H9 (cell line): Measurements from ENCODE around the gene EVL. TPM values are rescaled to one million over a fixed set of nuclear protein-coding genes. Genes with fewer than 3 reads are reported as not detected.

ENCODE experiments used
- DNase-seq: peaks from one replicate; pipeline ENCODE4 v3.0.0-alpha.2; 2017
- H2AFZ ChIP-seq: one replicate; pipeline ENCODE4 v1.6.1; 2013; ENCODE audit warnings: mild to moderate bottlenecking, low read length, control low read depth, moderate library complexity
- H2AK5ac ChIP-seq: 2 replicates; pipeline ENCODE4 v1.6.1; 2013; ENCODE audit warnings: low read length, control low read depth, mixed read lengths; ENCODE audit not compliant: insufficient read length
- H2BK120ac ChIP-seq: one replicate; pipeline ENCODE4 v1.6.1; 2013; ENCODE audit warnings: low read depth, mild to moderate bottlenecking, low read length, control low read depth, inconsistent platforms; ENCODE audit not compliant: poor library complexity, severe bottlenecking
- H2BK12ac ChIP-seq: 2 replicates; pipeline ENCODE4 v1.6.1; 2013; ENCODE audit warnings: low read length, control low read depth, mixed read lengths, low read depth; ENCODE audit not compliant: insufficient read length
- H2BK15ac ChIP-seq: 2 replicates; pipeline ENCODE4 v1.6.1; 2013; ENCODE audit warnings: low read depth, low read length, control low read depth
- H2BK20ac ChIP-seq: one replicate; pipeline ENCODE4 v1.6.1; 2013; ENCODE audit warnings: low read depth, mild to moderate bottlenecking, low read length, control low read depth, inconsistent platforms; ENCODE audit not compliant: poor library complexity, severe bottlenecking
- H2BK5ac ChIP-seq: 2 replicates; pipeline ENCODE4 v1.6.1; 2013; ENCODE audit warnings: low read length, control low read depth, mixed read lengths; ENCODE audit not compliant: insufficient read length
- H3K14ac ChIP-seq: 2 replicates; pipeline ENCODE4 v1.6.1; 2013; ENCODE audit warnings: low read length, control low read depth; ENCODE audit not compliant: insufficient read depth
- H3K18ac ChIP-seq: 2 replicates; pipeline ENCODE4 v1.6.1; 2013; ENCODE audit warnings: low read depth, mild to moderate bottlenecking, mixed read lengths, low read length, control low read depth; ENCODE audit not compliant: insufficient read length
- H3K23ac ChIP-seq: 2 replicates; pipeline ENCODE4 v1.6.1; 2013; ENCODE audit warnings: low read length, control low read depth, mixed read lengths, low read depth; ENCODE audit not compliant: insufficient read length
- H3K23me2 ChIP-seq: 2 replicates; pipeline ENCODE4 v1.6.1; 2013; ENCODE audit warnings: low read depth, mild to moderate bottlenecking, mixed read lengths, low read length, control low read depth; ENCODE audit not compliant: insufficient read length, poor library complexity, severe bottlenecking
- H3K27ac ChIP-seq: 2 replicates; pipeline ENCODE4 v1.5.1; 2013; ENCODE audit warnings: low read length, control low read depth, mixed read lengths, low read depth; ENCODE audit not compliant: insufficient read length
- H3K27me3 ChIP-seq: 2 replicates; pipeline ENCODE4 v1.6.1; 2013; ENCODE audit warnings: low read length, control low read depth, inconsistent platforms; ENCODE audit not compliant: insufficient read depth
- H3K4ac ChIP-seq: 2 replicates; pipeline ENCODE4 v1.6.1; 2013; ENCODE audit warnings: low read depth, mild to moderate bottlenecking, control low read depth, inconsistent platforms, low read length, moderate library complexity
- H3K4me1 ChIP-seq: 2 replicates; pipeline ENCODE4 v1.6.1; 2013; ENCODE audit warnings: low read length, control low read depth, inconsistent platforms; ENCODE audit not compliant: insufficient read depth
- H3K4me2 ChIP-seq: 2 replicates; pipeline ENCODE4 v1.6.1; 2013; ENCODE audit warnings: low read length, control low read depth, mixed read lengths; ENCODE audit not compliant: insufficient read length, insufficient read depth
- H3K56ac ChIP-seq: 2 replicates; pipeline ENCODE4 v1.6.1; 2013; ENCODE audit warnings: low read depth, mild to moderate bottlenecking, mixed read lengths, low read length, control low read depth; ENCODE audit not compliant: insufficient read length
- H3K79me1 ChIP-seq: 2 replicates; pipeline ENCODE4 v1.6.1; 2013; ENCODE audit warnings: low read depth, mild to moderate bottlenecking, moderate library complexity, low read length, control low read depth, inconsistent platforms; ENCODE audit not compliant: insufficient read depth, poor library complexity, severe bottlenecking
- H3K79me2 ChIP-seq: 2 replicates; pipeline ENCODE4 v1.6.1; 2013; ENCODE audit warnings: low read length, control low read depth, inconsistent platforms; ENCODE audit not compliant: insufficient read depth
- H3K9ac ChIP-seq: 2 replicates; pipeline ENCODE4 v1.6.1; 2013; ENCODE audit warnings: low read length, control low read depth, mixed read lengths; ENCODE audit not compliant: insufficient read length; ENCODE audit errors: extremely low read depth
- H3K9me3 ChIP-seq: one replicate; pipeline ENCODE4 v1.6.1; 2013; ENCODE audit warnings: low read depth, low read length, inconsistent platforms; ENCODE audit not compliant: control insufficient read depth
- H3T11ph ChIP-seq: one replicate; pipeline ENCODE4 v1.6.1; 2013; ENCODE audit warnings: mild to moderate bottlenecking, low read length, control low read depth, inconsistent platforms
- H4K20me1 ChIP-seq: one replicate; pipeline ENCODE4 v1.6.1; 2013; ENCODE audit not compliant: control insufficient read depth, insufficient read length, insufficient read depth
- H4K5ac ChIP-seq: 2 replicates; pipeline ENCODE4 v1.6.1; 2013; ENCODE audit warnings: low read depth, mild to moderate bottlenecking, mixed read lengths, low read length, control low read depth; ENCODE audit not compliant: insufficient read length
- H4K8ac ChIP-seq: replicated peaks from 2 replicates; pipeline ENCODE4 v1.6.1; 2013; ENCODE audit warnings: low read length, control low read depth, mixed read lengths, low read depth; ENCODE audit not compliant: insufficient read length
- H4K91ac ChIP-seq: 2 replicates; pipeline ENCODE4 v1.6.1; 2013; ENCODE audit warnings: low read depth, mild to moderate bottlenecking, moderate library complexity, mixed read lengths, low read length, control low read depth; ENCODE audit not compliant: insufficient read length
- H3K27ac Mint-ChIP-seq, 3 experiments: 2 replicates in 2 of 3; 3 replicates in 1 of 3; pipeline ENCODE4 v1.8.0; 2020 to 2021; ENCODE audit warnings: mixed read lengths in 3 of 3, mild to moderate bottlenecking in 1 of 3, moderate library complexity in 1 of 3
- H3K27me3 Mint-ChIP-seq: 2 replicates; pipeline ENCODE4 v1.8.0; 2021; ENCODE audit warnings: low read depth, mild to moderate bottlenecking, moderate library complexity, mixed read lengths
- H3K36me3 Mint-ChIP-seq, 3 experiments: 2 replicates in 2 of 3; 3 replicates in 1 of 3; pipeline ENCODE4 v1.8.0; 2020 to 2021; ENCODE audit warnings: low read depth in 3 of 3, mixed read lengths in 3 of 3; ENCODE audit not compliant: insufficient read depth in 1 of 3
- H3K4me1 Mint-ChIP-seq, 2 experiments: 2 replicates each; pipeline ENCODE4 v1.8.0; 2020; ENCODE audit warnings: mixed read lengths in 2 of 2
- H3K4me3 Mint-ChIP-seq, 2 experiments: 2 replicates in 1 of 2; 3 replicates in 1 of 2; pipeline ENCODE4 v1.8.0; 2020 to 2021; ENCODE audit warnings: mild to moderate bottlenecking in 2 of 2, mixed read lengths in 2 of 2, moderate library complexity in 1 of 2
- H3K9me3 Mint-ChIP-seq, 2 experiments: 2 replicates in 1 of 2; 3 replicates in 1 of 2; pipeline ENCODE4 v1.8.0; 2020; ENCODE audit warnings: mild to moderate bottlenecking in 2 of 2, mixed read lengths in 2 of 2, moderate library complexity in 1 of 2
- WGBS: extraction: QIAGEN DNeasy Blood & Tissue Kit; methylation state at CpG from one replicate; pipeline ENCODE4 v1.1.7; 2013; ENCODE audit warnings: missing lambda C conversion rate, low lambda C conversion rate, mixed read lengths; ENCODE audit not compliant: insufficient read length; ENCODE audit errors: extremely low coverage; 5-methylcytosine and 5-hydroxymethylcytosine counted together
- total RNA-seq: library from RNA; stranded (reverse); gene quantifications from 2 replicates; pipeline ENCODE4 v1.2.1, GENCODE V29; 2021
- TF ChIP-seq, protein P1 (sequence below): fragments of 200-600 bp; sonication (generic); conservative IDR thresholded peaks from 3 replicates; pipeline ENCODE4 v1.8.0; 2021; ENCODE audit warnings: antibody characterized with exemption, mild to moderate bottlenecking

The EVL gene
- total RNA-seq, 1 experiment from 2014 or later = 53.2 TPM

DNA sequence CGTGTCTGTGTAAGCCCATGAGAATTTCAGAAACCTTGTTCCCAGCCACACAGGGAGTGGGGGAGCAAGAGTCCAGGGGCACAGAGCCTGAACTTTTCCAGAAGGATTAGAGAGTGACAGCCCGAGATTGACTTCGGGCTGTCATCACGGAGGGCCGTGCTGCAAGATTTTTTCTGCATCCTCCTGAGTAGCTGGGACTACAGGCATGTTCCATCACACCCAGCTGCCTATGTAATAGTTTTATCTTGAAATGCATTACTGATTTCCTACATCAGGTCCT lies 14.4 kb downstream of the EVL start:
- no peak overlapping the region for H2AK5ac ChIP-seq
- H3K4me2 ChIP-seq = no peak overlapping the region
- WGBS = no CpG with 5 or more reads among the region's 5 CpGs
- no peaks in the 10 kb centered on the region for H3K27me3 ChIP-seq
- H2BK20ac ChIP-seq = no peak overlapping the region
- no peak overlapping the region for H3K18ac ChIP-seq
- H3K56ac ChIP-seq = no peak overlapping the region
- H3K9ac ChIP-seq = no peak overlapping the region
- TF ChIP-seq, protein P1, sequence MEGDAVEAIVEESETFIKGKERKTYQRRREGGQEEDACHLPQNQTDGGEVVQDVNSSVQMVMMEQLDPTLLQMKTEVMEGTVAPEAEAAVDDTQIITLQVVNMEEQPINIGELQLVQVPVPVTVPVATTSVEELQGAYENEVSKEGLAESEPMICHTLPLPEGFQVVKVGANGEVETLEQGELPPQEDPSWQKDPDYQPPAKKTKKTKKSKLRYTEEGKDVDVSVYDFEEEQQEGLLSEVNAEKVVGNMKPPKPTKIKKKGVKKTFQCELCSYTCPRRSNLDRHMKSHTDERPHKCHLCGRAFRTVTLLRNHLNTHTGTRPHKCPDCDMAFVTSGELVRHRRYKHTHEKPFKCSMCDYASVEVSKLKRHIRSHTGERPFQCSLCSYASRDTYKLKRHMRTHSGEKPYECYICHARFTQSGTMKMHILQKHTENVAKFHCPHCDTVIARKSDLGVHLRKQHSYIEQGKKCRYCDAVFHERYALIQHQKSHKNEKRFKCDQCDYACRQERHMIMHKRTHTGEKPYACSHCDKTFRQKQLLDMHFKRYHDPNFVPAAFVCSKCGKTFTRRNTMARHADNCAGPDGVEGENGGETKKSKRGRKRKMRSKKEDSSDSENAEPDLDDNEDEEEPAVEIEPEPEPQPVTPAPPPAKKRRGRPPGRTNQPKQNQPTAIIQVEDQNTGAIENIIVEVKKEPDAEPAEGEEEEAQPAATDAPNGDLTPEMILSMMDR = no peak
- H3K79me1 ChIP-seq = no peaks in the 10 kb centered on the region
- H4K8ac ChIP-seq = no peak overlapping the region
- no peak overlapping the region for H3K4ac ChIP-seq
- H3K79me2 ChIP-seq = no peaks in the 10 kb centered on the region; the same call in 1 of the 2 replicates
- no peak overlapping the region for H3K23ac ChIP-seq
- H2BK5ac ChIP-seq = no peak overlapping the region
- H4K5ac ChIP-seq = no peak overlapping the region
- H4K91ac ChIP-seq = no peak overlapping the region
- H2BK15ac ChIP-seq = no peak overlapping the region
- no peaks in the 10 kb centered on the region; the same call in 1 of the 2 replicates for H3K4me1 ChIP-seq
- H2BK12ac ChIP-seq = no peak overlapping the region
- peak overlapping the region in 2 of 3 experiments; percentile 44 to 53; a peak in 4 of 7 replicates for H3K27ac Mint-ChIP-seq
- H3K27ac ChIP-seq = no peak overlapping the region
- no peak for DNase-seq
- H4K20me1 ChIP-seq = no peaks in the 10 kb centered on the region
- H2BK120ac ChIP-seq = no peak overlapping the region
- H3T11ph ChIP-seq = no peak overlapping the region
- H3K9me3 ChIP-seq = no peaks in the 10 kb centered on the region
- no peaks in the 10 kb centered on the region for H3K9me3 Mint-ChIP-seq
- peaks cover 21 to 26% of the 10 kb centered on the region in 2 experiments for H3K4me1 Mint-ChIP-seq
- H3K4me3 Mint-ChIP-seq = no peak overlapping the region
- H2AFZ ChIP-seq = no peak overlapping the region
- H3K27me3 Mint-ChIP-seq = no peaks in the 10 kb centered on the region; the same call in 1 of the 2 replicates
- H3K23me2 ChIP-seq = no peaks in the 10 kb centered on the region
- no peak overlapping the region for H3K14ac ChIP-seq
- no peaks in the 10 kb centered on the region for H3K36me3 Mint-ChIP-seq
